ENCODE measurements around the gene COG1.
A peak's percentile ranks its signal among the peaks of the same experiment; 100 is the strongest.

Gene COG1

DNA sequence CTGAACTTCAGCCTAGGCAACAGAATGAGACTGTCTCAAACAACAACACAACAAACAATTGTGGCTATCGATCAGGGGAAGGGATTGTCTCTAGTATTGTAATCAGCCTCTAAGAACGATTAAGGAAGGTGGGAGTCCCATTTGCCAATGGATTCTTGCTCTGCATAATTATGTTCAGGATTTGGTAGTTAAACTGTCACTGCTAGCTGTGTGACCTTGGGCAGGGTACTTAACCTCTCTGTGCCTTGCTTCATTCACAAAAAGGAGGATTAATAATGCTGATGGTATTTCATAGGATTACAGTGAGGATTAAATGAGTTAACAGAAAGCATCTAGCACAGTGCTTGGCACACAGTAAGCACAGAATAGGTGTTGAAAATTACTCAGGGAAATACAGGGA is 34.7 kb upstream of the COG1 start:
- no peak for TF ChIP-seq CTCF (IDR thresholded peaks at IDR 0.05; ENCODE audit: control extremely low read depth, extremely low read depth, low read depth, missing control alignments)
- ChIA-PET CTCF (interaction anchor here (1.1 to 4.5 kb wide), 3 partner anchors 22 to 430 kb away, joined by 3 to 26 read pairs (median 22); no protein-coding TSS in a partner anchor), POLR2A (no interaction called here)
- DNase-seq (ENCODE audit: extremely low spot score) = no peak

GRCh38 chr17:73160980-73161630 is 31.8 kb upstream of the COG1 start:
- POLR2A ChIA-PET = no interaction called here
- no peak for TF ChIP-seq CTCF (IDR thresholded peaks at IDR 0.05; ENCODE audit: control extremely low read depth, extremely low read depth, low read depth, missing control alignments)
- DNase-seq (ENCODE audit: extremely low spot score) = no peak
- CTCF ChIA-PET = interaction anchor here (2.2 to 2.8 kb wide), 2 partner anchors 175 to 433 kb away, joined by 6 read pairs; no protein-coding TSS in a partner anchor

DNA sequence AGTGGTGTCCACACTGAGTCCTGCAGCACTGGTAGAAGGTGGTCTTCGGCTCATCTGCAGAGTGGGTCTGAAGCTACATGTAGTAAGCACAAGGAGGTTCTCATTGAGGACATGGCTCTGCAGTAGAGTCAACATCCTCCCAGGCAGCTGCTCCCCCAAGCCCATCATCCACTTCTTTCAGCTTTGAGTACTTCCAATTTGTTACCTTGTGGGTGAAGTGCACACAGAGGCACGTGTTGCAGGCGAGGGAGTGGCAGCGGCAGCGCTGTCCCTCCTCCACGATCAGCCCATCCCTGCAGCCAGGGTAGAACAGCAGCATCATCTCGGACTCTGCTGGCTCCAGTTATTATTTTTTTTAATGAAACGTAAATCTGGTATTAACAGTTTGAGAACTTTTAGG is 29.8 kb upstream of the COG1 start:
- TF ChIP-seq CTCF (IDR thresholded peaks at IDR 0.05; ENCODE audit: control extremely low read depth, extremely low read depth, low read depth, missing control alignments) = no peak
- POLR2A ChIA-PET = interaction anchor here (0.5 kb wide), 1 partner anchor 44 kb away, joined by 5 read pairs; no protein-coding TSS in a partner anchor
- DNase-seq (ENCODE audit: extremely low spot score) = no peak
- CTCF ChIA-PET = interaction anchor here (2.1 to 3.5 kb wide), 3 partner anchors 27 to 435 kb away, joined by 6 to 17 read pairs (median 12); no protein-coding TSS in a partner anchor

DNA sequence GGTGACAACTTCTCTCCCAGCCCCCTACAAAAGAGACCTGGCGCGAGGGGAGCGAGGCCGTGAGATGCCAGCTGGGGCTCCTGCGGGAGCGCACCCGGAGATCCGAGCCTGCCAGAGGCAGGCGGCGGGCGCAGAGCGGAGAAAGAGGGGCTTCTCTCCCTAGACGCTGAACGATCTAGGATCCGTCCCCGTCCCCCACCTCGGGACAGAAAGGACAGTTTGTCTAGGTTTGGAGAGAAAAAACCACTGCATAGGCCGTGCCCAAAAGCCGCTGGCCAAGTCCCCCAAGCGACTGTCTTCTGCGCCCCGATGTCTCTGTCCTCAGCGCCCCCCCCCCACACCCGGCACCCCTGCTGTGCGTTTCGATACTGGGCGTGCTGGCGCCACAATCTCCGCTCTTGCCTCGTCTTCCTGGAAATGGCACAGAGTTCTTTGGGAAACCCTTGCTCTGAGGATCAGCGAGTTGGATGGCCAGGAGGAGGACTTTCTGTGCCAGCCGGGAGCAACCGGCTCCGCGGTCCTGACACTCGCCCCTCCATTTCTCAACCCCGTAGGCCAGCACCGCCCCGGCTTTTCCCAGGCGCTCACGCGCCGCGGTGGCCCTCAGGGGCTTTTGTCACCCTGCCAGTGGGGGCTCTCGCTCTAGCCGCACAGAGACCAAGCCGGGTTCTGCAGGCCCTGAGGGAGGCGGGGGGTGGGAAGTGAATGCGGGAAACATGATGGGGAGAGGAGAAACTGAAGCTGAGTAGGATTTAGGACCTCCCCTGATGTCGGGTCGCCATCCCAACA is 27.0 kb upstream of the COG1 start:
- no peak for DNase-seq (ENCODE audit: extremely low spot score)
- TF ChIP-seq CTCF (IDR thresholded peaks at IDR 0.05; ENCODE audit: control extremely low read depth, extremely low read depth, low read depth, missing control alignments) = no peak
- POLR2A ChIA-PET = no interaction called here
- CTCF ChIA-PET = interaction anchor here (0.6 to 3.5 kb wide), 8 partner anchors 9 to 441 kb away, joined by 3 to 17 read pairs (median 5); partner anchors contain the start of gene COG1

- DNase-seq (ENCODE audit: extremely low spot score) = peak; percentile 30
- POLR2A ChIA-PET = no interaction called here
- CTCF ChIA-PET = interaction anchor here (0.6 to 3.5 kb wide), 6 partner anchors 10 to 439 kb away, joined by 3 to 13 read pairs (median 4); no protein-coding TSS in a partner anchor
- no peak for TF ChIP-seq CTCF (IDR thresholded peaks at IDR 0.05; ENCODE audit: control extremely low read depth, extremely low read depth, low read depth, missing control alignments)
Observed at GRCh38 chr17:73166731-73167581, 25.9 kb upstream of the COG1 start.

DNA sequence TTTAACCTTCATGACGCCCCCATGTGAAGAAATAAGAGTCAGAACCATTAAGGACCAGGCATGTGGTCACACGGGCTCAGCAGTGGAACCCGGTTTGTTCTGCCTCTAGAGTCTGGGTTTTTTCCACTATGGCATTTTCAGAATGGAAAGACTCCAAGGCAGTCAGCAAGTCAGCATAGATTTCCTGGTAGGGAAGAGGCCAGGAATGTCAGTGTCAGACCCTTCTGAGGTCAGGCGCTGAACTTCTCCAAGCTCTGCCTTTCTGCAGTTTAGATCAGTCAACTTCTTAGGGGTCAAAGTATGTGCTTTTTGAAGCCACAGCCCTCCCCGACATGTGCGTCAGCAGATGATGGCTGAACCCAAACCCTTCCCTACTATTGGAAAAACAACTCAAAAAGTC is 24.2 kb upstream of the COG1 start:
- ChIA-PET CTCF (interaction anchor here (1.3 to 3.5 kb wide), 5 partner anchors 12 to 609 kb away, joined by 3 to 13 read pairs (median 7); no protein-coding TSS in a partner anchor), POLR2A (no interaction called here)
- no peak for DNase-seq (ENCODE audit: extremely low spot score)

More for the DNA sequence above, 24.2 kb upstream of the COG1 start:
- no peak for TF ChIP-seq CTCF (IDR thresholded peaks at IDR 0.05; ENCODE audit: control extremely low read depth, extremely low read depth, low read depth, missing control alignments)
